Bronchial epithelial cell (primary cell): ENCODE measurements around the gene BRI3. TPM values are rescaled to one million over a fixed set of nuclear protein-coding genes. Genes with fewer than 3 reads are reported as not detected.

Experiments
- DNase-seq: peaks from one replicate; pipeline ENCODE4 v3.0.0-alpha.2; 2010; ENCODE audit warnings: low read depth
- FAIRE-seq: peaks from 2 replicates; lab custom pipeline; 2011; peaks lifted over from hg19 to GRCh38; lab: Jason Lieb, UNC
- H3K27me3 ChIP-seq: 2 replicates; pipeline ENCODE4 v1.5.1; 2011; ENCODE audit warnings: low read length; ENCODE audit not compliant: control insufficient read depth, insufficient read depth
- H3K36me3 ChIP-seq: 2 replicates; pipeline ENCODE4 v1.5.1; 2011; ENCODE audit warnings: low read length; ENCODE audit not compliant: control insufficient read depth, insufficient read depth
- H3K4me3 ChIP-seq: 2 replicates; pipeline ENCODE4 v1.5.1; 2011; ENCODE audit warnings: mild to moderate bottlenecking, low read depth, low read length, control low read depth
- total RNA-seq: library from RNA; depleted of rRNA; stranded (reverse); fragments of >200 nt; gene quantifications from 2 replicates; pipeline ENCODE4 v1.2.1, GENCODE V29; 2014
- TF ChIP-seq, protein P1 (sequence below): IDR thresholded peaks from 2 replicates; pipeline ENCODE4 v1.5.1; 2011; ENCODE audit warnings: mild to moderate bottlenecking, moderate library complexity, low read length, control low read depth, inconsistent platforms; ENCODE audit not compliant: insufficient read depth, severe bottlenecking

The BRI3 gene
- total RNA-seq, 1 donor from 2014 or later = 53.7 TPM

DNA sequence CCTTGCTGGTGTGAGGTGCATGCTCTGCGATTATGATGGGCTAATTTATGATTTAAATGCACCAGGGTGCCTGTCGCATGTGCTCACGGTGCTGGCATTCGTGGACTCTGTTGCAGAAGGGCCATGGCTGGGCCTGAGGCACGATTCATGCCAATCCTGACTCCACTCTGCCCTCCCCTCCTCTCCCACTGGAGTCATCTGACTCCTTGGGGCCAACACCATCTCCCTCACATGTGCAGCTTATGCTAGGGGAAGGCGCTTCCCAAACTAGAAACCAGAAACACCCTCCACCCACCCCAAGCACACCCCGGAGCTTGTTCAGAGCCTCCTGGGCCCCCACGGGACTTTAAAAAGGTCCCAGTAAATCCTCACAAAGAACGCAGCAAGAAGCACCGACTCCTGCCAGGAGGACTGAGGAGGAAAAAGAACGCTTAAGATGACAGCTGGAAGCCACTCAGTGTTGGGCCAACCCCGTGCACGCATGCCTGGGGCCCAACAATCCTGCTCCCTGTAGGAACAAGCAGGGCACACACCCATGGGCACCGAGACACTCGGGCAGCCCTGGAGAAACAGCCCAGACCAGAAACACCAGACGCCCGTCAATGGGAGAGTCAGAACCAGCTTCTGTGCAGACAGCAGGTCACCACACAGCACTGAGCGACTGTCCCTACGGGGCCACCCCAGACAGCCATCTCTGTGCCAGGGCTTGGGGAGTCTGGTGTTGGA lies 14.1 kb downstream of the BRI3 start:
- no peak overlapping the region for H3K4me3 ChIP-seq
- FAIRE-seq = no peak
- DNase-seq = no peak
- TF ChIP-seq, protein P1, sequence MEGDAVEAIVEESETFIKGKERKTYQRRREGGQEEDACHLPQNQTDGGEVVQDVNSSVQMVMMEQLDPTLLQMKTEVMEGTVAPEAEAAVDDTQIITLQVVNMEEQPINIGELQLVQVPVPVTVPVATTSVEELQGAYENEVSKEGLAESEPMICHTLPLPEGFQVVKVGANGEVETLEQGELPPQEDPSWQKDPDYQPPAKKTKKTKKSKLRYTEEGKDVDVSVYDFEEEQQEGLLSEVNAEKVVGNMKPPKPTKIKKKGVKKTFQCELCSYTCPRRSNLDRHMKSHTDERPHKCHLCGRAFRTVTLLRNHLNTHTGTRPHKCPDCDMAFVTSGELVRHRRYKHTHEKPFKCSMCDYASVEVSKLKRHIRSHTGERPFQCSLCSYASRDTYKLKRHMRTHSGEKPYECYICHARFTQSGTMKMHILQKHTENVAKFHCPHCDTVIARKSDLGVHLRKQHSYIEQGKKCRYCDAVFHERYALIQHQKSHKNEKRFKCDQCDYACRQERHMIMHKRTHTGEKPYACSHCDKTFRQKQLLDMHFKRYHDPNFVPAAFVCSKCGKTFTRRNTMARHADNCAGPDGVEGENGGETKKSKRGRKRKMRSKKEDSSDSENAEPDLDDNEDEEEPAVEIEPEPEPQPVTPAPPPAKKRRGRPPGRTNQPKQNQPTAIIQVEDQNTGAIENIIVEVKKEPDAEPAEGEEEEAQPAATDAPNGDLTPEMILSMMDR = no peak
- H3K27me3 ChIP-seq = no peaks in the 10 kb centered on the region
- H3K36me3 ChIP-seq = peaks cover 27% of the 10 kb centered on the region

DNA sequence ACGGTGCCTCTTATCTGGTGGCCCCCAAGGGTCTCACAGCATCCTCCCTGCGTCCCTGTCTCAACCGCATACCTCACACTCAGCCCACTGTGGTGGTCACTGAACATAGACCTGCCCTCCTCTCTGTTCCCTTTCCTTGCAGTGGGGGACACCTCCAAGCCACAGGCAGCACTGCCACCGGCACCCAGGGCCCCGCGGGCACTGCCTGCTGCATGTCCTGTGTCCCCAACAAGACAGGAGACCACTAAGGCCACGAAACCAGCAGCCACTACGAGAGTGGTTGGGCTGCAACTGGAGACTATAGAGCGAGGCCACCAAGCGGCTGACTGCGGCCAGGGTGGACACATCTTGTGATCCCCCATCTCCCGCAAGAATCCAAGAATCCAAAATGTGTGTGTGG lies 15.3 kb downstream of the BRI3 start:
- FAIRE-seq = no peak

DNA sequence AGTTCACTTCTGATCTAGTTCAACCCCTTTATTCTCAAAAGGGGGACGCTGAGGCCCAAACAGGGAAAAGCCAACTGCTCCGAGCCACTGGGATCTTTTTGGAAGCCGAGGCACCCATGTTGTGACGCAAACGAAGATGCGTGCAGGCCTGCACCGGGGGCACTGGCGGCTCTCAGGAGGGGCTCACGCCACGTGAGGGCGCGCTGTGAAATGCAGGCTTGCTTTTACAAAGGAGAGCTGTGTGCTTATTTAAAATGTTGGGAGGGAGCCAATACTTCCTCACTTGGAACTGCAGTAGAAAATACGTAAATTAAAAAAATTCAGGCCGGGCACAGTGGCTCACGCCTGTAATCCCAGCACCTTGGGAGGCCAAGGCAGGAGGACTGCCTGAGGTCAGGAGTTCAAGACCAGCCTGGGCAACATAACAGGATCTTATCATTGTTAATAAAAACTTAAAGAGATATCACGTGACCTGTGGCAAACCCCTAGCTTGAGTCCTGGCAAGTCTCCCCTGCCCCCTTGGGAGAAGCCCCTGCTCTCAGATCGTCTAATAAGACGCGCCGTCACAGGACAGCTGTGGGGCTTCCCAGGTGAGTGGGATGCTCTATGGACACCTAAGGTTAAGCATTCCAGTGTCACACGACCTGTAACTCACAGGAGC lies 16.3 kb downstream of the BRI3 start:
- Histone ChIP-seq H3K36me3 (peaks cover 29% of the 10 kb centered on the region), H3K4me3 (no peak overlapping the region), H3K27me3 (no peaks in the 10 kb centered on the region)
- FAIRE-seq (no peak), DNase-seq (no peak)
- TF ChIP-seq, protein P1 = no peak

More for the DNA sequence above, 15.3 kb downstream of the BRI3 start:
- Histone ChIP-seq H3K36me3 (peaks cover 30% of the 10 kb centered on the region), H3K27me3 (no peaks in the 10 kb centered on the region), H3K4me3 (no peak overlapping the region)
- TF ChIP-seq, protein P1 = no peak
- DNase-seq = no peak

DNA sequence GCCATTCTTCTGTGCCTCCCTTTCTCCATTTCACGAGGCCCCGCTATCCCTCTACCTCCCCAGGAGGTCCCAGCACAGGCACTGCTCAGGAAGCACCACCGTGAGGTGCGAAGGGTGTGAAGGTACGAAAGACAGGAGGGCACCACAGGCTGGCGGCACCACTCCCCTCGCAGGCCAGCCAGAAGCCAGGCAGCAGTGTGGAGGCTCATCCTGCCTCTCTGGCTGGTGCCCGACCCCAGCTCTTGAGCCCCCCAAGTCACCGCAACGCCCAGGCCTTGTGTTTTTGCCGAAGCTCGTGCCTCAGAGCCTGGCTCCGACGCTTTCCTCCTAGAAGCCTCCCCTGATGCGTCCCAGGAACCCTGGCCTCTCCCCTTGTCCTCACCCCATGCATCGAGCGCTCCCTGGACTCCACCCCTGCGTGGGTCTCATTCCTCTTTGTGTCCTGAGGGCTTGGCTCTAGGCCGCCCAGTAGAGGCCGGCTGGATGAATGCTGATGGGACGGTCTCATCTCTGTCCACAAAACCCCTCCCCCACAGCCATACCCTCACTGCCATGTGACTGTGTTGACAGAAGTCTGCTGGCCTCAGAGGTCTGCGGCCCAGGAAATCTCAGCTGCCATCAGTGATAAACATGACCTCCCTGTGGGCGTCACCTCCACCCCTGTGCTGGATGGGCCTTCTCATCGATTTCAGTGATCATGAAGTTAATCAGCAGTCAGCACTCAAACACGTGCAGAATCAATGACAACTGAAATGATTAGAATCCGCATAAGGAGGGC lies 19.3 kb downstream of the BRI3 start:
- H3K4me3 ChIP-seq = no peak overlapping the region
- no peak for FAIRE-seq

DNA sequence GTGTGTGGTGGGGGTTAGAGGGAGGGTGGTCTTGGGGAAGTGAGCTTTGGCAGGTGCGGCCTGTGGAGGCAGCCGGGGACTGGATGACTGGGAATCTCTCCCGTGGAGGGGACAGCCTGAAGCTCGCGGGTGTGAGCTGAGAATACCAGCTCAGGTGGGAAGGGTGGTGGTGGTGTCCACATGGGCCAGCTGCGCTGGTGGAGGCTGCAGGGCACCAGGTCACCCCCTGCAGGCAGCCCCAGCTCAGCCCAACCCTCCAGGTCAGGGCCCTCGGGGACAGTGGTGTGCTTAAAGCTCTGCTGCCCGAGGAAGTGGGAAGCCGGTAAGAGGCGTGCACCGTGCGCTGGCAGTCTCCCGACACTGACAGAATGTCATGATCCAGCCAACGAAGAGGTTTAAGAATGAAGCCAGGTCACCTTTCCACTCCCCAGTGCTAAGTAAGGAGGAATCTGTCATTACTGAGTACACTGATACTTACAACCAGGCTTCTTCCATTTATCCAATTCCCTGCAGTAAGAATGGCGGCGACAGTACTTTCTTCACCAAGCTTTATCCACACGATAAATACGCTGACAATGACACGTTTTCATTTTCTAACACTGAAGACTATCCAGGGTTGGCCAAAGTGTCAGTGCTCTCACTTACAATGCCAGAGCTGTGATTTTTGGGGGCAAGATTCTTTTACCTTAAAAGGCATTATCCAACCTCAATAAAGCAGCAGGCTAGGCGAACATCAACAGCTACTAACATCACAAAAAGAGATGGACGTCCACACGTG lies 20.4 kb downstream of the BRI3 start:
- DNase-seq (no peak), FAIRE-seq (no peak)
- TF ChIP-seq, protein P1 = no peak
- Histone ChIP-seq H3K36me3 (peaks cover 38% of the 10 kb centered on the region), H3K27me3 (no peaks in the 10 kb centered on the region), H3K4me3 (no peak overlapping the region)

More for the DNA sequence above, 19.3 kb downstream of the BRI3 start:
- H3K36me3 ChIP-seq = peaks cover 31% of the 10 kb centered on the region
- DNase-seq = no peak
- TF ChIP-seq, protein P1 = no peak
- H3K27me3 ChIP-seq = no peaks in the 10 kb centered on the region
